GM12878 (cell line): ENCODE data around the gene DNASE1L3. TPM values are rescaled to one million over a fixed set of nuclear protein-coding genes. Genes with fewer than 3 reads are reported as not detected.

Experiments used
- ATAC-seq: fragments of 200-7000 bp; cut with Tn5 transposase; 3 replicates; pipeline ENCODE4 v1.9.1; 2020; ENCODE audit warnings: mild to moderate bottlenecking, moderate library complexity
- BruUV-seq: library from RNA; stranded (reverse); fragments of 400-500 nt; replicated peaks from 2 replicates; lab custom pipeline; 2021; lab: Mats Ljungman, UMichigan
- CTCF ChIA-PET: fragments of 300-600 bp; sonication (Branson Sonifier 250); formaldehyde crosslinking; extraction: SDS; loops from one replicate; lab custom pipeline; 2021; ENCODE audit warnings: inconsistent platforms; lab: Yijun Ruan, JAX
- POLR2A ChIA-PET: fragments of 350-600 bp; formaldehyde crosslinking; extraction: SDS; loops from one replicate; lab custom pipeline; 2021; ENCODE audit warnings: inconsistent platforms; lab: Charles Lee
- RAD21 ChIA-PET: fragments of 300-600 bp; sonication (Branson Sonifier 250); formaldehyde crosslinking; loops from one replicate; lab custom pipeline; 2023; ENCODE audit warnings: antibody characterized with exemption; ENCODE audit not compliant: unreplicated experiment; lab: Charles Lee
- SMC1A ChIA-PET: fragments of 300-600 bp; sonication (Branson Sonifier 250); formaldehyde crosslinking; loops from one replicate; lab custom pipeline; 2023; ENCODE audit not compliant: unreplicated experiment, uncharacterized antibody; lab: Charles Lee
- DNase-seq: peaks from one replicate; pipeline ENCODE4 v3.0.0-alpha.2; 2011; ENCODE audit warnings: low read depth, low spot score
- FAIRE-seq: peaks from 3 replicates; lab custom pipeline; 2011; peaks lifted over from hg19 to GRCh38; lab: Jason Lieb, UNC
- H2AFZ ChIP-seq: 2 replicates; pipeline ENCODE4 v1.6.0; 2011; ENCODE audit warnings: low read depth, low read length, control low read depth; ENCODE audit not compliant: control insufficient read depth
- H3K27ac ChIP-seq: 2 replicates; pipeline ENCODE4 v1.5.1; 2011; ENCODE audit warnings: control low read depth; ENCODE audit not compliant: control insufficient read depth, insufficient read depth
- H3K27me3 ChIP-seq, 2 experiments: replicated peaks in 1 of 2; 2 replicates each; pipeline versions ENCODE4 v1.6.0 to v1.6.1; 2011; ENCODE audit warnings: low read length in 1 of 2; ENCODE audit not compliant: control insufficient read depth in 2 of 2, insufficient read depth in 2 of 2
- H3K36me3 ChIP-seq, 2 experiments: 2 replicates each; pipeline ENCODE4 v1.5.1; 2011; ENCODE audit warnings: low read length in 1 of 2; ENCODE audit not compliant: control insufficient read depth in 2 of 2, insufficient read depth in 2 of 2
- H3K4me1 ChIP-seq: 2 replicates; pipeline ENCODE4 v1.6.1; 2011; ENCODE audit warnings: mild to moderate bottlenecking, low read length, moderate library complexity, mixed read lengths; ENCODE audit not compliant: control insufficient read depth, insufficient read depth
- H3K4me2 ChIP-seq: 2 replicates; pipeline ENCODE4 v1.6.0; 2011; ENCODE audit warnings: control low read depth; ENCODE audit not compliant: control insufficient read depth, insufficient read depth
- H3K4me3 ChIP-seq: fragments of 200-600 bp; sonication (generic); 2 replicates; pipeline ENCODE4 v1.5.1; 2016
- H3K79me2 ChIP-seq: 2 replicates; pipeline ENCODE4 v1.6.0; 2011; ENCODE audit warnings: low read length; ENCODE audit not compliant: control insufficient read depth, insufficient read depth
- H3K9ac ChIP-seq: 2 replicates; pipeline ENCODE4 v1.8.0; 2011; ENCODE audit warnings: low read length, control low read depth, mixed read lengths; ENCODE audit not compliant: control insufficient read depth, insufficient read depth
- H3K9me3 ChIP-seq: replicated peaks from 3 replicates; pipeline ENCODE4 v1.5.1; 2011; ENCODE audit warnings: mild to moderate bottlenecking, low read length; ENCODE audit not compliant: control insufficient read depth, insufficient read depth
- H4K20me1 ChIP-seq: 2 replicates; pipeline ENCODE4 v1.6.0; 2011; ENCODE audit not compliant: control insufficient read depth, insufficient read depth
- BMI1 ChIP-seq: fragments of 450-650 bp; IDR thresholded peaks from 2 replicates; pipeline ENCODE4 v1.6.1; 2016; ENCODE audit warnings: mild to moderate bottlenecking, moderate library complexity, borderline replicate concordance
- CBFB ChIP-seq: IDR thresholded peaks from 2 replicates; pipeline ENCODE4 v1.6.1; 2016; ENCODE audit warnings: antibody characterized with exemption, low read depth
- CBX3 ChIP-seq: fragments of 200-600 bp; sonication (generic); IDR thresholded peaks from 2 replicates; pipeline ENCODE4 v1.6.1; 2016; ENCODE audit warnings: low read depth, borderline replicate concordance
- CBX5 ChIP-seq: sonication (generic); IDR thresholded peaks from 2 replicates; pipeline ENCODE4 v1.6.1; 2016; ENCODE audit warnings: low read depth, moderate library complexity, mild to moderate bottlenecking, inconsistent platforms
- EGR1 ChIP-seq, 2 experiments: IDR thresholded peaks; 1 replicate in 1 of 2; 2 replicates in 1 of 2; pipeline ENCODE4 v1.6.1; 2011 to 2012; ENCODE audit warnings: low read depth in 2 of 2, low read length in 2 of 2, borderline replicate concordance in 1 of 2, mild to moderate bottlenecking in 1 of 2, moderate library complexity in 1 of 2
- GATAD2B ChIP-seq: fragments of 450-650 bp; conservative IDR thresholded peaks from 2 replicates; pipeline ENCODE4 v1.6.1; 2017; ENCODE audit warnings: low read depth, mild to moderate bottlenecking, moderate library complexity
- NFXL1 ChIP-seq: fragments of 450-650 bp; IDR thresholded peaks from 2 replicates; pipeline ENCODE4 v1.6.1; 2017; ENCODE audit warnings: antibody characterized with exemption, mild to moderate bottlenecking, borderline replicate concordance
- SRF ChIP-seq, 2 experiments: IDR thresholded peaks; 2 replicates each; pipeline ENCODE4 v1.6.1; 2011; ENCODE audit warnings: low read depth in 2 of 2, low read length in 2 of 2, mild to moderate bottlenecking in 1 of 2, moderate library complexity in 1 of 2
- YY1 ChIP-seq: IDR thresholded peaks from 2 replicates; pipeline ENCODE4 v1.6.1; 2011; ENCODE audit warnings: low read depth, mild to moderate bottlenecking, low read length
- WGBS: methylation state at CpG from one replicate; pipeline ENCODE4 v1.1.6; 2016; ENCODE audit warnings: low lambda C conversion rate; ENCODE audit not compliant: insufficient replicate concordance, insufficient coverage; ENCODE audit errors: missing lambda C conversion rate; 5-methylcytosine and 5-hydroxymethylcytosine counted together
- in situ Hi-C: fragments of 300-500 bp; cut with MboI; formaldehyde crosslinking; loops from 9 replicates; pipeline ENCODE4 v1.14.3; 2018; ENCODE audit warnings: mixed read lengths
- intact Hi-C: fragments of 100-400 bp; cut with micrococcal nuclease; formaldehyde crosslinking; loops from one replicate; pipeline ENCODE4 v1.14.2; 2022; ENCODE audit not compliant: unreplicated experiment
- polyA plus RNA-seq, 11 experiments: library from polyadenylated mRNA; depleted of rRNA in 4 of 11; unstranded in 6 of 11; stranded (reverse) in 5 of 11; fragments of >200 nt; fragmentation: Nextera tagmentation in 4 of 11; fragmentation: Illumina TruSeq in 1 of 11; extraction: Ambion mirVana in 4 of 11; extraction: Trizol in 1 of 11; gene quantifications; 1 replicate in 1 of 11; 2 replicates in 10 of 11; pipeline versions ENCODE4 v1.2.1 to v1.2.3, GENCODE V29; 2011 to 2016; ENCODE audit warnings: inconsistent platforms in 2 of 11, missing spikeins in 2 of 11, low read depth in 1 of 11
- total RNA-seq, 4 experiments: library from RNA; depleted of rRNA in 3 of 4; stranded (reverse); fragments of >200 nt in 3 of 4; fragmentation: Illumina TruSeq in 1 of 4; extraction: Trizol in 1 of 4; gene quantifications; 2 replicates each; pipeline versions ENCODE4 v1.2.1 to v1.2.3, GENCODE V29; 2013 to 2021
- TF ChIP-seq, protein P1 (sequence below): fragments of 450-650 bp; formaldehyde crosslinking; IDR thresholded peaks from 2 replicates; pipeline ENCODE4 v1.4.0; 2020; ENCODE audit warnings: mild to moderate bottlenecking, moderate library complexity
- TF ChIP-seq, protein P2 (sequence below): IDR thresholded peaks from 2 replicates; pipeline ENCODE4 v1.6.1; 2012; ENCODE audit warnings: low read length, inconsistent platforms
- TF ChIP-seq, protein P3 (sequence below): fragments of 450-650 bp; IDR thresholded peaks from 2 replicates; pipeline ENCODE4 v1.6.1; 2017; ENCODE audit warnings: antibody characterized with exemption, mild to moderate bottlenecking, moderate library complexity

Gene DNASE1L3
- total and polyA plus RNA-seq, 10 of the 15 experiments (the other 5 are each of a cell fraction or from before 2014, with no cell fraction given): 3.2 to 72.1 (median 6.3) TPM

DNA sequence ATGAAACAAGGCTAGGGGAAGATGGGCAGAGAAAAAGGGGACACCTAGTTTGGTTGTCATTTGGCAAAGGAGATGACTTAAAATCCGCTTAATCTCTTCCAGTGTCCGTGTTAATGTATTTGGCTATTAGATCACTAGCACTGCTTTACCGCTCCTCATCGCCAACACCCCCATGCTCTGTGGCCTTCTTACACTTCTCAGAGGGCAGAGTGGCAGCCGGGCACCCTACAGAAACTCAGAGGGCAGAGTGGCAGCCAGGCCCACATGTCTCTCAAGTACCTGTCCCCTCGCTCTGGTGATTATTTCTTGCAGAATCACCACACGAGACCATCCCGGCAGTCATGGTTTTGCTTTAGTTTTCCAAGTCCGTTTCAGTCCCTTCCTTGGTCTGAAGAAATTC, 39.6 kb downstream of the DNASE1L3 start (continued):
- TF ChIP-seq CBFB (no peak), GATAD2B (no peak), NFXL1 (no peak)
- TF ChIP-seq, protein P1, sequence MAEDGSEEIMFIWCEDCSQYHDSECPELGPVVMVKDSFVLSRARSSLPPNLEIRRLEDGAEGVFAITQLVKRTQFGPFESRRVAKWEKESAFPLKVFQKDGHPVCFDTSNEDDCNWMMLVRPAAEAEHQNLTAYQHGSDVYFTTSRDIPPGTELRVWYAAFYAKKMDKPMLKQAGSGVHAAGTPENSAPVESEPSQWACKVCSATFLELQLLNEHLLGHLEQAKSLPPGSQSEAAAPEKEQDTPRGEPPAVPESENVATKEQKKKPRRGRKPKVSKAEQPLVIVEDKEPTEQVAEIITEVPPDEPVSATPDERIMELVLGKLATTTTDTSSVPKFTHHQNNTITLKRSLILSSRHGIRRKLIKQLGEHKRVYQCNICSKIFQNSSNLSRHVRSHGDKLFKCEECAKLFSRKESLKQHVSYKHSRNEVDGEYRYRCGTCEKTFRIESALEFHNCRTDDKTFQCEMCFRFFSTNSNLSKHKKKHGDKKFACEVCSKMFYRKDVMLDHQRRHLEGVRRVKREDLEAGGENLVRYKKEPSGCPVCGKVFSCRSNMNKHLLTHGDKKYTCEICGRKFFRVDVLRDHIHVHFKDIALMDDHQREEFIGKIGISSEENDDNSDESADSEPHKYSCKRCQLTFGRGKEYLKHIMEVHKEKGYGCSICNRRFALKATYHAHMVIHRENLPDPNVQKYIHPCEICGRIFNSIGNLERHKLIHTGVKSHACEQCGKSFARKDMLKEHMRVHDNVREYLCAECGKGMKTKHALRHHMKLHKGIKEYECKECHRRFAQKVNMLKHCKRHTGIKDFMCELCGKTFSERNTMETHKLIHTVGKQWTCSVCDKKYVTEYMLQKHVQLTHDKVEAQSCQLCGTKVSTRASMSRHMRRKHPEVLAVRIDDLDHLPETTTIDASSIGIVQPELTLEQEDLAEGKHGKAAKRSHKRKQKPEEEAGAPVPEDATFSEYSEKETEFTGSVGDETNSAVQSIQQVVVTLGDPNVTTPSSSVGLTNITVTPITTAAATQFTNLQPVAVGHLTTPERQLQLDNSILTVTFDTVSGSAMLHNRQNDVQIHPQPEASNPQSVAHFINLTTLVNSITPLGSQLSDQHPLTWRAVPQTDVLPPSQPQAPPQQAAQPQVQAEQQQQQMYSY: no peak
- TF ChIP-seq, protein P2, sequence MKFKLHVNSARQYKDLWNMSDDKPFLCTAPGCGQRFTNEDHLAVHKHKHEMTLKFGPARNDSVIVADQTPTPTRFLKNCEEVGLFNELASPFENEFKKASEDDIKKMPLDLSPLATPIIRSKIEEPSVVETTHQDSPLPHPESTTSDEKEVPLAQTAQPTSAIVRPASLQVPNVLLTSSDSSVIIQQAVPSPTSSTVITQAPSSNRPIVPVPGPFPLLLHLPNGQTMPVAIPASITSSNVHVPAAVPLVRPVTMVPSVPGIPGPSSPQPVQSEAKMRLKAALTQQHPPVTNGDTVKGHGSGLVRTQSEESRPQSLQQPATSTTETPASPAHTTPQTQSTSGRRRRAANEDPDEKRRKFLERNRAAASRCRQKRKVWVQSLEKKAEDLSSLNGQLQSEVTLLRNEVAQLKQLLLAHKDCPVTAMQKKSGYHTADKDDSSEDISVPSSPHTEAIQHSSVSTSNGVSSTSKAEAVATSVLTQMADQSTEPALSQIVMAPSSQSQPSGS: no peak

DNA sequence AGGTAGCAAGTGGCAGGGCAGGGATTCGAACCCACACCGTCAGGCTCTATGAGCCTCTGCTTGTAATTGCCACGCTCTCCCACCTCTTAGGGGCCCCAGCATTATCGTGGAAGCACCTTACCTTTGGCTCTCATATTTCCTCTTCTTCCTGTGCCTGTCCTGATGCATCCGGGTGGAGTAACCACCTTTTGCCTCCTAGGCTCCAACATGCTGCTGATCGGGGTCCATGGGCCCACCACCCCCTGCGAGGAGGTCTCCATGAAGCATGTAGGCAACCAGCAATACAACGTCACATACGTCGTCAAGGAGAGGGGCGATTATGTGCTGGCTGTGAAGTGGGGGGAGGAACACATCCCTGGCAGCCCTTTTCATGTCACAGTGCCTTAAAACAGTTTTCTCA, 40.4 kb downstream of the DNASE1L3 start:
- DNase-seq (no peak), ATAC-seq (no peak), FAIRE-seq (no peak)
- Histone ChIP-seq H2AFZ (no peak overlapping the region), H4K20me1 (no peaks in the 10 kb centered on the region), H3K9me3 (no peaks in the 10 kb centered on the region), H3K36me3 (no peaks in the 10 kb centered on the region; a peak in 1 of 4 replicates), H3K4me3 (no peak overlapping the region), H3K27ac (no peak overlapping the region), H3K9ac (no peak overlapping the region), H3K79me2 (no peaks in the 10 kb centered on the region), H3K4me2 (no peak overlapping the region), H3K4me1 (no peaks in the 10 kb centered on the region), H3K27me3 (no peaks in the 10 kb centered on the region)
- ChIA-PET RAD21 (no interaction called here), SMC1A (no interaction called here), CTCF (no interaction called here), POLR2A (no interaction called here)
- TF ChIP-seq YY1 (no peak), CBX3 (no peak), CBX5 (no peak), BMI1 (no peak), SRF (IDR thresholded peaks at IDR 0.05; ENCODE audit: low read depth in 2 of 2, low read length in 2 of 2) (no peak), EGR1 (IDR thresholded peaks at IDR 0.05; ENCODE audit: borderline replicate concordance in 1 of 2, low read depth in 2 of 2, low read length in 2 of 2) (no peak)
- TF ChIP-seq, protein P3, sequence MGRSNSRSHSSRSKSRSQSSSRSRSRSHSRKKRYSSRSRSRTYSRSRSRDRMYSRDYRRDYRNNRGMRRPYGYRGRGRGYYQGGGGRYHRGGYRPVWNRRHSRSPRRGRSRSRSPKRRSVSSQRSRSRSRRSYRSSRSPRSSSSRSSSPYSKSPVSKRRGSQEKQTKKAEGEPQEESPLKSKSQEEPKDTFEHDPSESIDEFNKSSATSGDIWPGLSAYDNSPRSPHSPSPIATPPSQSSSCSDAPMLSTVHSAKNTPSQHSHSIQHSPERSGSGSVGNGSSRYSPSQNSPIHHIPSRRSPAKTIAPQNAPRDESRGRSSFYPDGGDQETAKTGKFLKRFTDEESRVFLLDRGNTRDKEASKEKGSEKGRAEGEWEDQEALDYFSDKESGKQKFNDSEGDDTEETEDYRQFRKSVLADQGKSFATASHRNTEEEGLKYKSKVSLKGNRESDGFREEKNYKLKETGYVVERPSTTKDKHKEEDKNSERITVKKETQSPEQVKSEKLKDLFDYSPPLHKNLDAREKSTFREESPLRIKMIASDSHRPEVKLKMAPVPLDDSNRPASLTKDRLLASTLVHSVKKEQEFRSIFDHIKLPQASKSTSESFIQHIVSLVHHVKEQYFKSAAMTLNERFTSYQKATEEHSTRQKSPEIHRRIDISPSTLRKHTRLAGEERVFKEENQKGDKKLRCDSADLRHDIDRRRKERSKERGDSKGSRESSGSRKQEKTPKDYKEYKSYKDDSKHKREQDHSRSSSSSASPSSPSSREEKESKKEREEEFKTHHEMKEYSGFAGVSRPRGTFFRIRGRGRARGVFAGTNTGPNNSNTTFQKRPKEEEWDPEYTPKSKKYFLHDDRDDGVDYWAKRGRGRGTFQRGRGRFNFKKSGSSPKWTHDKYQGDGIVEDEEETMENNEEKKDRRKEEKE: no peak
- WGBS: 80% methylated on average over 11 of the region's 11 CpGs
- no TSS peak for BruUV-seq
- in situ Hi-C loops: no loop called here
- intact Hi-C loops: no loop called here
